ENCODE results near the gene CACNB2.

GRCh38 chr10:18400906-18401245 is 260.7 kb downstream of the CACNB2 start:
- no peak for TF ChIP-seq EZH2phosphoT487 (IDR thresholded peaks at IDR 0.05; ENCODE audit: borderline replicate concordance, low read depth)
- no peak for TF ChIP-seq CTCF (IDR thresholded peaks at IDR 0.05)
- no peak for TF ChIP-seq ELF1 (IDR thresholded peaks at IDR 0.05)
- TF ChIP-seq IRF3 (IDR thresholded peaks at IDR 0.05; ENCODE audit: low read depth, low read length): no peak
- TF ChIP-seq USF1 (IDR thresholded peaks at IDR 0.05; ENCODE audit: borderline replicate concordance, low read depth): no peak
